SHP77 treated with DMSO at 0.1 percent for 48 hours (cell line): ENCODE results near the gene ANKRD27.
"Not testable (repeated sequence)": the region's sequence is repeated elsewhere in the genome, so short reads cannot be mapped to it uniquely, and the experiment has no call there.

ENCODE experiments used
- DNase-seq: peaks from one replicate; lab custom pipeline; 2025; lab: John Stamatoyannopoulos, UW

Gene ANKRD27

GRCh38 chr19:32652331-32652730 lies 22.6 kb downstream of the ANKRD27 start:
- not testable (repeated sequence) for DNase-seq

- DNase-seq, result no peak
Observed at GRCh38 chr19:32651729-32652140, 23.2 kb downstream of the ANKRD27 start.

DNA sequence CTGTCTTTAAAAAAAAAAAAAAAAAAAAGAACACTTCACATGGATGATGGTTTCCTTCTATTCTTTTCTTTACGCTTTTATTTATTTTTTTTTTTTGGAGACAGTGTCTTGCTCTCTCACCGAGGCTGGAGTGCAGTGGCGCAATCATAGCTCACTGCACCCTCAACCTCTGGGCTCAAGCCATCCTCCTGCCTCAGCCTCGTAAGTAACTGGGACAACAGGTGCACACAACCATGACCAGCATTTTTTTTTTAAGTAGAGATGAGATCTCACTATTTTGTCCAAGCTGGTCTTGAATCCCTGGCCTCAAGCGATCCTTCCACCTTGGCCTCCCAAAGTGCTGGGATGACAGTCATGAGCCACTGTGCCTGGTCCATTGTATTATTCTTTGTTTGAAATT lies 24.3 kb downstream of the ANKRD27 start:
- DNase-seq, result no peak

- no peak for DNase-seq
Observed at GRCh38 chr19:32649751-32650150, 25.2 kb downstream of the ANKRD27 start.

DNA sequence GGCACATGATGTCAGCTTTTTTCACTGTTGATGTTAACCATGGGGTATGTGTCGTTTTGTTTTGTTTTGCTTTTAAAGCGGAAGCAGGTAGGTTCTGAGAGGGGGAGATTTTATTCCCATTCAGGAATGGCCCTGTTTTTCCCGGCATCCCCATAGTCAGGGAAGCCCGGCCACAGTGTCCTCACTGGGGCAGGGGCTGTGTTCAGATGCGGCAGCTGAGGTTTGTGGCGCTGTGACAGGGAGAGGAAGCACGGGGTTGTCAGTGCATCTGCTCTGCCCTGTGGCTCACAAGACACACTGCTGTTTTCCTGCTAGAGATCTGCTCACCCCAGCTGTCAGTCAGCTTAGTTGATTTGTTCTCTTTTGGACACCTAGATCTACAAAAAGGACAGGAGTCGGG lies 27.6 kb downstream of the ANKRD27 start:
- DNase-seq, result no peak

- DNase-seq, result no peak
Observed at GRCh38 chr19:32646556-32646955, 28.4 kb downstream of the ANKRD27 start.

DNA sequence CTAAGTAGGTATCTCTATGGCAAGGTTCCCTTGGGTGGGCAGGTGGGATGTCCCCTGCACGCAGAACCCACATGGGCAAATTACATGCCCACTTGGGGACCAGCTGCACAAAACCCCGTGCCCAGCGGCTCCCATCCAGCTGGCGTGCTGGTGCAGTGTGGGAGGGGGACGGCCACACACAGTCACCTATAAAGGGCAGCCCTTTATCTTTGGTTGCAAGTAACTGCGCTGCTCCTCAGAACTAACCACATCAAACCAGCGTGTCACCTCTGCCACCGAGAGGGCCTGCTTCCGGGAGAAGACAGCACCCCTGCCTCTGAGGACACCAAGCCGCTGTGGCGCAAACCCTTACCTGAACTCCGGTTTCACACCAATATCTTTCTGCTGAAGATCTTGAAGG lies 32.2 kb downstream of the ANKRD27 start:
- DNase-seq, result no peak

GRCh38 chr19:32638625-32639024 lies 36.4 kb downstream of the ANKRD27 start:
- DNase-seq, result no peak

DNA sequence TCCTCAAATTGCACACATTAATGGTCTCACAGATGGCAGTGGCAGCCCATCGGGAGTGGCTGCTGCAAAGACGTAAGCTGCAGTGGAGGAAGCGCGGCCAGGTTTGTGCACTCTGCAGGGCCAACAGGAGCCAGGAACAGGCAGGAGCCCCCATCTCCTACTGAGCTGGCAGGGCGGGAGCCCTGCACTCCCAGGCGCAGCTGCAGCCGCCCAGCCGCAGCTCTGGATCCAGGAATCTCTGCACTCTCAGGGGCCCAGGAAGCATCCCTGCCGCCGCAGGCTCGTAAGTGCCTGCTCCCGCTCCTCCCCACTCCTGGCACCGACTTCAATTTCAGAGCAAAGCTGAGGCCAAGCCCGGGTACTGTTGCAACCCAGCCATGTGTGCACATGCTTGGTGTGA lies 37.5 kb downstream of the ANKRD27 start:
- no peak for DNase-seq

DNA sequence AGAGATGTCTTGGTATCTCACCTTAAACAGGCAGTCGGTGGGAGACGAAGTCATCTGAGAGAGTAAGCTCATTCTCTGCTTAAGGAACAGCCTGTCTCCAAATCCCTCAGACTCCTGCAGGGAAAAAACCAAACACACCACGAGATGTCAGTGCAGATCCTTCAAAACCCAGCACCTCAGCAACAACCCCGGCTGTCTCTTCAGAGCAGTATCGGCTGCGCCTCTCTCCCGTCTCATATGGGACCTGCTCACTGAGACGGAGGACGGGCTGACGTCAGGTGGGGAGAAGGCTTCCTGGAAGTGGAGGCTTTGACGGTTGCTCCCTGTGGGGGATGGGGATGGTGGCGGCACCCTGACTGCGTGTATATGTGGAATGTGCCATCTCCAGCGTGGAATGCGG lies 43.6 kb downstream of the ANKRD27 start:
- no peak for DNase-seq

DNA sequence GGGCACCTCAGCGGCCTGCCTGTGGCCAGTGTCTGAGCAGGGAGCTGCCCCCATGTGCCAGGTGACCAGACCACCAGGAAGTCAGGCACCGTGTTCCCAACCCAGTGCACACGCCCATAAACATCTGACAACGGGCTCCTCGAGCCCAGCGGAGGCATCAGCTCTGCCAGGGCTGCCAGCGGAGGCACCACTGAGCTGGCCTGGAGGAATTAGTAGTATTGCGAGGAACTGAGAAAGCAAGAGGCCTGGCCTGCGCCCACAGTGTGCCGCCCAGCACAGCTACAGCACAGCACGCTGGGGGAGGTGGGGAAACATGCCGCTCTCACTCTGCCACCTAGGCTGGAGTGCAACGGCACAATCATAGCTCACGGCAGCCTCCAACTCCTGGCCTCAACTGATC lies 44.6 kb downstream of the ANKRD27 start:
- no peak for DNase-seq

DNA sequence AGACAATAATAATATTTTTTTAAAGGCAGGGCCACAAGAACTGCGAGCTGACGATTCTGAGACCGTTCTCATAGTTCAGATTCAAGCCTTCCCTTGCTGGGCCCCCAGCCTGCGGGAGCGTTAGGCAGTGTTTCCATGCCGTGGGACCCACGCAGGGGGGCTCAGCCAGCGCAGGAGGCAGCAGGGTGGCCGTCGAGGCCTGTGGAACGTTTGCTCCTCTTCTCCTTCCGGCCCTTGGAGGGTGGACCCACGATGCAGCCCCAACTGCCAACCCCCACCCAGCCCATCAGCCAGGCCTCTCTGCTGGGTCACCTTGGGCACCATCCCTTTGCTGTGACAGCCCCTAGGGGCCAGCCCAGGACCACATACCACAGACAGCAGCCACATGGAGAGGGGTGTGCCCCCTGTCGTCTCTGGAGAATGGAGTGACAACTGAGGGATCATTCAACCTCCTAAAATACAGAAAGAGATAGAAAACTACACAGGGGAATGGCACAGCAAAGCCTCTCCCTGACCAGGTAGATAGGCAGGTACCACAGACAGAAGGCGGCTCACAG lies 47.2 kb downstream of the ANKRD27 start:
- DNase-seq, result no peak

DNA sequence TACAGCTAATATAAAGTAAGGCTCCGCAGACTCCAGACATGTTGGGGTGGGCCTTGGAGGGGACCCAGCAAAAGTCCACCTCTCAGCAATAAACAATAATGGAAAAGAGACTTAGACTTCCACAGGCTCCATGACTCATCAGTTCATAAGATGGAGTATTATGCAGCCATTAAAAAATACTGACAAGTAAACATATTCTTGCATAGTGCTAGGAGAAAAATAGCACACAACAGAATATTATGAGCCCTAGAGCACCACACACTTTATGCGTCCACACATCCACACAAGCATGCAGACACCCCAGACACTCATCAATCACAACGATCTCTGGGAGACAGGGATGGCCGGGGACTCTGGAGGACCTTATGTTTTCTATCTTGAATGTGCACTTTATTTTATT lies 48.0 kb downstream of the ANKRD27 start:
- no peak for DNase-seq

DNA sequence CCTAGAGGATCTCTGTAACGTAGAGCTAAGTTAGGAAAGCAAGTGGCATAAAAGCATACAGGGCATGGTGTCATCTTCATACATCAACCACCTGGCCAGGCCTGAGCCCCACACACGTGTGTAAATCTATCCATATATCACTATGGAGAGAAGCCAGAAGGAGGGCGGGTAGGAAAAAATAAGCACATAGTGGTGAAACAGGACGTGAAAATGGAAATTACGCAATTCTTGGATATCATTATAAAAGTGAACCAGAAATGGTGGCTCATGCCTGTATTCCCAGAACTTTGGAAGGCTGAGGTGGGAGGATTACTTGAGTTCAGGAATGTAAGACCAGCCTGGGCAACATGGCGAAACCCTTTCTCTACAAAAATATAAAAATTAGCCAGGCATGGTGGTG lies 50.6 kb downstream of the ANKRD27 start:
- no peak for DNase-seq

GRCh38 chr19:32622002-32622401 lies 53.0 kb downstream of the ANKRD27 start:
- DNase-seq, result no peak

GRCh38 chr19:32619051-32619685 lies 55.8 kb downstream of the ANKRD27 start:
- DNase-seq, result no peak

- no peak for DNase-seq
Observed at GRCh38 chr19:32615569-32615968, 59.4 kb downstream of the ANKRD27 start.

GRCh38 chr19:32614916-32615315 lies 60.1 kb downstream of the ANKRD27 start:
- DNase-seq, result no peak

DNA sequence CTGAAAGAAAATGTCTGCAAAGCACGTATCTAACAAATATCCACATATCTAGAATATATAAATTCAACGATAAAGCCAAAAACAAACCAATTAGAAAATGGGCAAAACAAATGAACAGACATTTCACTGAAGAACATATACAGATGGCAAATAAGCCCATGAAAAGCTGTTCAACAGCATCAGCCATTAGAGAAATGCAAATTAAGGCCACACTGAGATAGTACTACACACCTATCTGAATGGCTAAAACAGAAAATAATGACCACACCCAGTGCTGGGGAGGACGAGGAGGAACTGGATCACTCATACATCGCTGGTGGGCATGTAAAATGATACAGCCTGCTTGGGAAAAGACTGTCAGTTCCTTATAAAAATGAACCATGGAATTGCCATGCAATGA lies 62.0 kb downstream of the ANKRD27 start:
- DNase-seq, result no peak

DNA sequence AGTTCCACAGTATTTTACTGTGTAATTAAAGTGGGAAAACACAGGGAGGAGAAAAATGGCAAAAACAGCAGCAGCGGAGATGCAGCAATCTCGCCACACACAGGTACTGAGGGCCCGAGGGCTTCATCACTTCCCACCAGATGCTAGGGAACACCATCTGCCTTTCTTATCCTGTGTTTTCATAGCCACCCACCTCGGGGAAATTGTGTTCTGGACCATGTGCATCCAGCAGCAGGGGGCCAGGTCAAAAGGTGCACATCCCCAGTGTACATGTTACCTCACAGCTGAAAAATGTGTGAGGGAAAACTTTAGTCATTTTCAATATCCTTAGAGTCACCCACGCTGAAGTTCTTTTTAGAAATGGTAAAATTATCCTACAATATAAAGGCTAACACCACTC lies 63.8 kb downstream of the ANKRD27 start:
- DNase-seq, result no peak

- no peak for DNase-seq
Observed at GRCh38 chr19:32607479-32607878, 67.5 kb downstream of the ANKRD27 start.

DNA sequence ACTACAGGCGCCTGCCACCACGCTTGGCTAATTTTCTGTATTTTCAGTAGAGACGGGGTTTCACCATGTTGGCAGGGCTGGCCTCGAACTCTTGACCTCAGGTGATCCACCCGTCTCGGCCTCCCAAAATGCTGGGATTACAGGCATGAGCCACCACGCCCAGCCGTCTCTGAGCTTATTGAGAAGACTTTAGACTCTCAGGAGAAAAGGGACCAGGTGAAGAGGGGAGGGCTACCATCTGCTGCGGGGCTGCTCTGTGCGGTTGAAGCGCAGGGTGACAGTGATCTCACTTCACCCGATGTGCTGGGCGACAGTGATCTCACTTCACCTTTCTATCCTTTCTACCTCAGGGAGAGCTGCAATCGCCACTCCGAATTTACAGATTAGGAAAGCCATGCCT lies 68.7 kb downstream of the ANKRD27 start:
- no peak for DNase-seq

DNA sequence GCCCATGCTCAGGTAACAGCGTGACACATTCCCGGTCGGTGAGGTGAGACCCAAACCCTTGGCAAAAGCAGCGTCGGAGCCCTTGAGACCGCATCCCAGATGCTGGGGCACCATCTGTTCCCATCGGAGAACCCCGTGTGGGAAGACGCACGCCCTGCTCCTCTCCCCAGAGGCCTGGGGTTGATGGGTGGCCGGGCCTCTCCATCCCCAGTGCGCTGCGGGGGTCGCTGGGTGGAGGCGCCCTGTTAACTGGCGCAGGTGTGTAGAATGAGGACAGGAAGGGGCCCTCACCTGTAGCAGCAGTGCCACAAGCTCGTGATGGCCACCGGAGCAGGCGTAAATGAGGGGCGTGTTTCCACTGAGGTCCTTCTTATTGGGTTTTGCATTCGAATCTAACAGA lies 69.4 kb downstream of the ANKRD27 start:
- no peak for DNase-seq

- DNase-seq, result no peak
Observed at GRCh38 chr19:32603961-32604360, 71.0 kb downstream of the ANKRD27 start.
